NCI-H2029 treated with DMSO at 0.1 percent for 48 hours (cell line): Measurements from ENCODE around the gene TTLL3.

ENCODE experiments used
- DNase-seq: peaks from one replicate; lab custom pipeline; 2025; lab: John Stamatoyannopoulos, UW

Gene TTLL3

DNA sequence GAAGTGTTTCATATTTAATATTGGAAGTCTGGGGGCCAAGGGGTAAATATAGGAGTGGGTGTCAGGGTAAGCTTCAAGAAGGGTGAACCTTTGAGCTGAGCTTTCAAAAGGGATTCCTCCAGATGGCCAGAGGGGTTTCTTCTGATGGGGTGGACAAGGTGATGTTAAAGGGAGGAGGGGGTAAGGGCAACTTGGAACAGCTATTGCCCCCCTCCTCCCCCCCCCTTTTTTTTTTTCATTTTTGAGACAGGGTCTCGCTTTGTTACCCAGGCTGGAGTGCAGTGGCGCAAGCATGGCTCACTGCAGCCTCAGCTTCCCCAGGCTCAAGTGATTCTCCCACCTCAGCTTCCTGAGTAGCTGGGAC, 2.1 kb upstream of the TTLL3 start:
- no peak for DNase-seq

DNA sequence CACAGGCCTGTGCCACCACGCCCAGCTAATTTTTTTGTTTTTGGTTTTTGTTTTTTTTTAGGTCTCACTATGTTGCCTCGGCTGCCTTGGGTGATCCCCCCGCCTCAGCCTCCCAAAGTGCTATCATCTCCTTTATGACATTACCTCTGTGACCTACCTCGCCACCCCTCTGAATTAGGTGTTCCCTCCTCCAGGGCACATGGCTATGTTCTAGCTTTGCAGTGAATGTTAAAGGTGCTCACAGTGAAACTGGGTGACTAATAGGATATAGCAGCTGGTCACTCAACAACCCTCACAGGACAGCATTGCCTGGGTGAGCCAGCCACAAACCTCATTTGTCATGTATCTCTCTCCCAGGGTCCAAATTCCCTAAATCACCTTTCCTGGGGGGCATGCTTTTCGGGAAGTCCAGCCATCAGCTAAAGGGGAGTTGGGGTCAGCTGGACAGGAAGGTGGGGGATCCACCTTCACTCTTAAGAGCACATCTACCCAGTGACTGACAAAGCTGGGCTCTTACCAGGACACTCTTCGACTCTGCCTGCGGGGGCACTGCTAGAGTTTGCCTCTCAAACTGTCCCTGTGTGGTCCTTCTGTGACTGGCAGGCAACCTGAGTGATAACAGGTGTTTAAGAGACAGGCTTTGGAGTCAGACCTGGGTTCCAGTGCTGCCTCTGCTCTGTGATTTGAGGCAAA, 1.6 kb upstream of the TTLL3 start:
- peak; percentile 34 for DNase-seq

DNA sequence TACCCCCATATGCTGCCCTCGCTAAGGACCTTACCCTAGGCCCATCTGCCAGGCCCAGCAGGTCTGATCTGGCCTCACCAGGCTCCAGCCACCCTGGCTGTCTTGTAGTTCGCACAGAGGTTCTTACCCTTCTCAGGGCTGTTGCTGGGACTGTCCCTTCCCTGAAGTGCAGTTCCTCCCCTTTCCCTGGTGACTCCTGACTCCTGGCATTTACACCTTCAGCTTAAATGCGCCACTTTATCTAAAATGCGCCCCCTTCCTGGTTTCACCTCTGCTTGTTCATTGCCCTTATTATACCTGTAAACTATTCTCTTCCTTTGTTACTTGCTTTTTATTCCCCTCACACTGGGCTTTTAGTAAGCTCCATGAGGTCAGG, 835 bp upstream of the TTLL3 start:
- no peak for DNase-seq

DNA sequence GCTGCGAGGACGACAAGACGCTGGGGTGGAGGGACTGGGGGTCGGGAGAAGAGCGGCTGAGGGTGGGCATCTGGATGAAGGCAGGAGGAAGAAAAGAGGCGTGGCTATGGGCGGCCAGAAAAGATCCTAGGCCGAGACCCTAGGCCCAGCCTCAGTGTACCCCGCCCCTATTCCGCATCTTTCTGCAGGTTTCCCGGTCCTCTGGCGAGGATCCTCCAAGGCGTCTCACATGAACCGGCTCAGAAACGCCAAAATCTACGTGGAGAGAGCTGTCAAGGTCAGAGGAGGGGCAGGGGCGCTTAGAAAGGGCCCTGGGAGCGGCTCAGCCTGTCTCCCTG, 340 bp downstream of the TTLL3 start:
- DNase-seq, result no peak

DNA sequence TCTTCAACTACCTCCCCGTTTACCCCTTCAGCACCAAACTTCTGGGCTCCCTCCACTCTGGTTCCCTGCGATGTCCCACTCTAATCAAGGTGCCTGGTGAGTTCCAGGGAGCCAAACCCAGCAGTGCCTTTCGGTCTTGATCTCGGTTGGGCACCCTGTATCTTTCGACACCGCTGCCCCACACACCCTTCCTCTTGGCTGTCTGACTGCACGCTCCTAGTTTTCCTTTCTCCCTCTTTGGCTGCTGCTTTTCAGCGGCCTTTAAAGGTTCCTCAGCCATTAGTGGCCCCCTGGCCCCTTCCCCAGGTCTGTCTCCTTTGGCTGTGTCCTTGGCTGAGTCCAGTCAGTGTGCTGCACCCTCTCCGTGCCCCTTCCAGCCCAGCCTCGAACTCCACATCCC, 784 bp downstream of the TTLL3 start:
- no peak for DNase-seq

DNA sequence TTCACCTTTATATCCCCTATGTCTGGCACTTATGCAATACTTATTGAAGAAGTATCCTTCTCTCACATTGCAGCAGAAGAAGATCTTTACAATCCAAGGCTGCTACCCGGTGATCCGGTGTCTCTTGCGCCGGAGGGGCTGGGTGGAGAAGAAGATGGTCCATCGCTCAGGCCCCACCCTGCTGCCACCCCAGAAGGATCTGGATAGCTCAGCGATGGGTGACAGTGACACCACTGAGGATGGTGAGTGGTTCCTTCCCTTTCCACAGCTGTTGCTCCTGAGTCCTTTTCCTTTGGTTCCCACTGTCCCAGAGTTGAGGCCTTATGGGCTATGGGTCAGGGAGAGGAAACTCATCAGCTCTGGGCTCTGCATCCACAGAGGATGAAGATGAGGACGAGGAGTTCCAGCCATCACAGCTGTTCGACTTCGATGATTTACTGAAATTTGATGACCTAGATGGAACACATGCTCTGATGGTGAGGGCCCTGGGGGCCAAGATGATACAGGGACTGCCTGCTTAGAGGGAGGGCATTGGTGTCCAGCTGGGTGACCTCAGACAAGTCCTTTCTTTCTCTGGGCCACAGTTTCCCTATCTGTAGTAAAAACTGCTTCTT, 2.9 kb downstream of the TTLL3 start:
- DNase-seq, result no peak

DNA sequence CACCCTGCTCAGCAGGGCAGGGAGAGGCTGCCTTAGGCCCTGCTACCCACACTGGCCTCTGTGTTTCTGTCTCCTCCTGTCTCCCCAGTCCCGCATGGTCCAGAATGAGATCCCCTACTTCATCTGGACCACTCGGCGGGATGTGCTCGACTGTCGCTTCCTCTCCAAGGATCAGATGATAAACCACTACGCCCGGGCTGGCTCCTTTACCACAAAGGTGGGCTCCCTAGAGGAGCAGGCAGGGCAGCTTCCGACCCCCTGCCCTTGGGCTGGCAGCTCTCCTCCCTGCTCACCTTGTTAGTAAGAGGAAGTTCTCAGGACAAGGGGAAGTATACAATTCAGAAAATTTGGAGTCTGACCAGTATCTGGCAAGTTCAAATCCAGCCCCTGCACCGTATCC, 5.9 kb downstream of the TTLL3 start:
- no peak for DNase-seq

DNA sequence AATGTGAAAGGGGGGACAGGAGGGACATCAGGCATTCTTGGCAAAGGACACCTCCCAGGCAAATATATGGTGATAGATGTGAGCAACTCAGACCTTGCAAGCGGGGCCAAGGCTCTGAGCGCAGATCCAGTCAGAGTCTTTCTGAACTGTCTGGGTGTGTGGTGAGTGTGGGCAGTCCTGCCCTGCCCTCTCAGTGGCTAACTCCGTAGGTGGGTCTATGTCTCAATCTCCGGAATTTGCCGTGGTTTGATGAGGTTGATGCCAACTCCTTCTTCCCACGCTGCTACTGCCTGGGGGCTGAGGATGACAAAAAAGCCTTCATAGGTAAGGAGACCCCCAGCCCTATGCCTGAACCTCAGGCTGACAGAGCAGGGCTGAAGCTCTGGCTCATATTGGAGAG, 7.4 kb downstream of the TTLL3 start:
- no peak for DNase-seq

DNA sequence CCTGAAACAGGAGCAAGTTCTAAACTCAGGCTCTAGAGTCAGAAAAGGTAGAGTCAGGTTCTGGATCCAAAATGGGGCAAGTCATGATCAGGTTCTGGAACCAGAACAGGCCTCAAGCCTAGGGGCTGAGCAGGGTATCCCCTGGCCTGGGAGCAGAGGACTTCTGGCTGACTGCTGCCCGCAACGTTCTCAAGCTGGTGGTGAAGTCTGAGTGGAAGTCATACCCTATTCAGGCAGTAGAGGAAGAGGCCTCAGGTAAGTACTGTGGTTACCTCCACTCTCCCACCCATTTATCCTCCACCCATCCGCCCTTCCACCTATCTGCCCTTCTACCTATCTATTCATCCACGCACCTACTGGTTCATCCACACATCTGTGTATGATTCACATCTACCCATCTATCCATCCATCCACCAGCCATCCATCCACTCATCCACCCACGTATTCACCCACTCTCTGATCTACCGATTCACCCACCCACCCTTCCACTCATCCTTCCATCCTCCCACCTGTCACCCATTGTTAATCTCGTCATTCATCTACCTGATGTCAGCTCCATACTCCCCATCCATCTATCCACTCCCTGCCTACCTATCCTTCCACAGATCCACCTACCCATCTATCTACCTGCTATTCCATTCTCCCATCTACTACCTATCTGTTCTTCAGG, 8.7 kb downstream of the TTLL3 start:
- DNase-seq, result no peak

DNA sequence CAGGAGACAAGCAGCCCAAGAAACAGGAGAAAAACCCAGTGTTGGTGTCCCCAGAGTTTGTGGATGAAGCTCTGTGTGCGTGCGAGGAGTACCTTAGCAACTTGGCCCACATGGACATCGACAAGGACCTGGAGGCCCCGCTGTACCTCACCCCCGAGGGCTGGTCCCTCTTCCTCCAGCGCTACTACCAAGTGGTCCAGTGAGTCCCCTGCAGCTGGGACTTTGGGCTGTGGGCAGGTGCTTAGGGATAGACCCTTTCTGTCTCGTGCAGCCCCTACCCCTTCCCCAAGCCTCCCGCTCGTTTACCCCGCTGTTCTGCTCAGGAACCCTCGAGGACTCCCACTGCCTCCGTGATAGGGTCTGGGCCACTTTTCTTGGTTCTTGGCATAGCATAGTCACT, 10.5 kb downstream of the TTLL3 start:
- no peak for DNase-seq

DNA sequence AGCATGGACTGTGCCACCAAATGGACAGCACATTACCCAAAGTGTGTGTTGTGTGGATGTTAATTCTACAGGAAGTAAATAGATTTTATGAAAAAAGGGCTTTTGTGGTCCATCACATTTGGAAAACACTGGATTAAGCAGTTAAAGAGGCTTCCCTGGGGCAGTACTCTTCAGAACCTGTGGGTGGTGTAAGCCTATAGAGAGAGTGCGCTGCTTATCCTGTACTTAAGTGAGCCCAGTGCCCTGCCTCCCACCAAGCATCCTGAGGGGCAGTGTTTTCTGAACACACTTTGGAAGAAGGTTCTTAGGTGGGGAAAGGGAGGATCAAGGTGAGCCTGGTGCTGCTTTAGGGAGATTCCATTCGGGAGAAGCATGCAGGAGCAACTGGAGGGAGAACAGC, 10.9 kb downstream of the TTLL3 start:
- no peak for DNase-seq

DNA sequence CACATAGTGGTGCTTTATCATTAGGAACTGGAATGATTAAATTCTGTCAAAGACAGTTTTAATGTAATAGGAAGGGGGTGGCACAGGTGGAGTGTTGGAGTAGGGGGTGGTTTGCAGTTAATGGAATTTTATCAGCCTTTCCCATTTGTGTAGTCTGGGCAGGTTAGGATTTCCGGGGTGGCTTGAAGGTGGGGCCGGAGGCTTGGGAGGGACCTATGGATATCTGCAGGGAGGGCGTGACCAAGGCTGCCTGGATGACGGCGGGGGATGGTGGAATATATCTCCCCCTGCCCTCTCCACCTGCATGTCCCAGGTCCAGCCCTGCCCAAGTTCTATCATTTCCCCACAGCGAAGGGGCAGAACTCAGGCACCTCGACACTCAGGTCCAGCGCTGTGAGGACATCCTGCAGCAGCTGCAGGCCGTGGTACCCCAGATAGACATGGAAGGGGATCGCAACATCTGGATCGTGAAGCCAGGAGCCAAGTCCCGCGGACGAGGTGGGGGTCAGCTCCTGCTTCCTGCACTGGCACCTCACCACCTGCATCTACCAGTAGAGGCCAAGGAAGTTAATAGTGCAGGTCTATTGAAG, 15.5 kb downstream of the TTLL3 start:
- no peak for DNase-seq

DNA sequence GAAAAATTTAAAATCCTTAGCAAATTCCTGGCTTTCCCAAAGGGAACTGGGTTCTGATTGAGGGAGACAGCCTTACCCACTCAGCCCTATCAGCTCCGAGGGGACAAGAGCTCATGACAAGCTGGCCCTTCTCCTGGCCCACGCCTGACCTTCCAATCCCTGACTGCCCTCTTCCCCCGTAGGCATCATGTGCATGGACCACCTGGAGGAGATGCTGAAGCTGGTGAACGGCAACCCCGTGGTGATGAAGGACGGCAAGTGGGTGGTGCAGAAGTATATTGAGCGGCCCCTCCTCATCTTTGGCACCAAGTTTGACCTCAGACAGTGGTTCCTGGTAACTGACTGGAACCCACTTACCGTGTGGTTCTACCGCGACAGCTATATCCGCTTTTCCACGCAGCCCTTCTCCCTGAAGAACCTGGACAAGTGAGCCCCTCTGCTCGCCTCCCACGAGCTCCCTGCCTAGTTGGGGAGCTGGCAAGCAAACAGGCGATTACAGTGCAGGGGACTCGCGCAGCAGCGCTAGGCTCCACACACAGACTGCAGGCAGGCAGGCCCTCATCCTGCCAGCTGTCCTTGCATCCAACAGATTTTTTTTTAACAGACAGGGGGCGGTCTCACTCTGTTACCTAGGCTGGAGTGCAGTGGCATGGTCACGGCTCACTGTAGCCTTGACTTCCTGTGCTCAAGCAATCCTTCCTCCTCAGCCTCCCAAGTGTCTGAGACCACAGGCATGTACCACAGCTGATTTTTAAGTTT, 16.9 kb downstream of the TTLL3 start:
- no peak for DNase-seq

DNA sequence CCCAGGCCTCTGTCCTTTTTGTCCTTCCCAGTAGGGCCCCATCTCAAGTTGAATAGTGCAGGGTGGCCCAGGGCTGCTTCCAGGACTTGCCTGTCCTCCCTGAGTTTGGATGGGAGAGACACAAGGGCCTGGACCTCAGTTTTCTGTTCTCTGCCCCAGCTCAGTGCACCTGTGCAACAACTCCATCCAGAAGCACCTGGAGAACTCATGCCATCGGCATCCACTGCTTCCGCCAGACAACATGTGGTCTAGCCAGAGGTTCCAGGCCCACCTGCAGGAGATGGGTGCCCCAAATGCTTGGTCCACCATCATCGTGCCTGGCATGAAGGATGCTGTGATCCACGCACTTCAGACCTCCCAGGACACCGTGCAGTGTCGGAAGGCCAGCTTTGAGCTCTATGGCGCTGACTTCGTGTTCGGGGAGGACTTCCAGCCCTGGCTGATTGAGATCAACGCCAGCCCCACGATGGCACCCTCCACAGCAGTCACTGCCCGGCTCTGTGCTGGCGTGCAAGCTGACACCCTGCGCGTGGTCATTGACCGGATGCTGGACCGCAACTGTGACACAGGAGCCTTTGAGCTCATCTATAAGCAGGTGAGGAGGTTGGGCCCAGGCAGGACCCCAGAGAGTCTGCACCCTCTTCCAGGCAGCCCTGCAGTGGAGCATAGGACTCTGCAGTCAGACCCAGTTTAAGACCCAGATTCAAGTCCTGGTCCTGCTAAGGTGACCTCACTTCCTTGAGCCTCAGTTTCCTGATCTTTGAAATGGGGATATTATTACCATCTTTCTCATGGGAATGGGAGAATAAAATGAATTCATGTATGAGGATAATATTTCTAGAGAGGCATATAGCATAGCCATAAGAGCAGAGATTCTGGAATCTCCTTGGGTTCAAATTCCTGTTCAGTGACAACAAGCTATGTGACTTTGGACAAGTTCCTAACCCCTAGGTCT, 19.0 kb downstream of the TTLL3 start:
- DNase-seq, result no peak

DNA sequence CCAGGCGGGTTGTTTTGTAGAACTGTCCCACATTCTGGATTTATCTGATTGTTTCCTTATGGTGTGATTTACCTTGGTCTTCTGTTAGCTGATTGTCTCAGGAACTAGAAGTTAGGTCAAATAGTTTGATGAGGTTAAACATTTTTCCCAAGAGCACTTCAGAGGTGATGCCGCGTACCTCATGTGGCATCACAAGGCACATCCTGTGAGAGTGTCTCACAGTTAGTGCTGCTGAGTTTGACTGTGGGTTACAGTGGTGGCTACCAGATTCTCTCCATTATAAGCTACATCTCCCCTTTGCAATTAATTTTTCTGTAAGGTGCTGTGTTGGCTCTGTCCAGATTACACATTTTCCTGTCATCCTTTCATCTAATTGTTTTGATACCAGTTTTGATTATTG, 21.2 kb downstream of the TTLL3 start:
- DNase-seq, result no peak

DNA sequence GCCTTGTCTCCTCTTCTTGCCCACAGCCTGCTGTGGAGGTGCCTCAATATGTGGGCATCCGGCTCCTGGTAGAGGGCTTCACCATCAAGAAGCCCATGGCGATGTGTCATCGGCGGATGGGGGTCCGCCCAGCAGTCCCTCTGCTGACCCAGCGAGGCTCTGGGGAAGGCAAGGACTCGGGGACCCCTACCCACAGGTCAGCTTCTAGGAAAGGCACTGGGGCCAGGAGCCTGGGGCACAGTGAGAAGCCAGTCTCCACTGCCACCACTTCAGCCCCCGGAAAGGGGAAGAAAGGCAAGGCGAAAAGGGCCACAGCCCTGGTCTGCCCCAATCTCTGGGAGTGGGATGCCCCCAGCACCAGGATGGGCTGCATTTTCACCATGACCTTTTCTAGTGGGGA, 23.0 kb downstream of the TTLL3 start:
- DNase-seq, result no peak

DNA sequence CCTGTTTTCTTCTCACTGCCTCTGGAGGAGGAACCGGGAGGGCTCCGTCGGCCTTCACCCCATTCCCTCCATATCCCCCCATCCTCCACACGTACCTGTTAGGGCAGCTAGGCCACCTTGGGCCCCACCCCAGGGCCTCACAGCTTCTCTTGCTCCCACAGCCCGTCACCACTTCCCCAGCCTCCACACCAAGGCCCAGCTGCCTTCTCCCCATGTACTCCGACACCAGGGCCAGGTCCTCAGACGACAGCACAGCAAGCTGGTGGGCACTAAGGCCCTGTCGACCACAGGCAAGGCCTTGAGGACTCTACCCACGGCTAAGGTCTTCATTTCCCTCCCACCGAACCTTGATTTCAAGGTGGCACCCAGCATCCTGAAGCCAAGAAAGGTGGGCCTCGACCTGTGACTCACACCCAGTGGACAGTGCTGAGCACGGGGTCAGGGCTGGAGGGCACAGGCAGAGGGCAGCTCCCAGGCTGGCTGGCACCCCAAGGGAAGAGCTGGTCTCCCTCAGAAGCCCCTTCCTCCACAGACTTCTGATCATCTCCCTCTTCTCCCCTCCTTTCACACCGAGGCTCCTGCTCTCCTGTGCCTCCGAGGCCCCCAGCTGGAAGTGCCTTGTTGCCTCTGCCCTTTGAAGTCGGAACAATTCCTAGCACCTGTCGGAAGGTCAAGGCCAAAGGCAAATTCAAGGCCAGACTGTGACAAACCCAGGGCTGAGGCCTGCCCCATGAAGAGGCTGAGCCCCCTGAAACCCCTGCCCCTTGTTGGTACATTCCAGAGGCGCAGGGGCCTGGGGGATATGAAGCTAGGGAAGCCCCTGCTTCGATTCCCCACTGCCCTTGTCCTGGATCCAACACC, 24.7 kb downstream of the TTLL3 start:
- DNase-seq, result no peak

DNA sequence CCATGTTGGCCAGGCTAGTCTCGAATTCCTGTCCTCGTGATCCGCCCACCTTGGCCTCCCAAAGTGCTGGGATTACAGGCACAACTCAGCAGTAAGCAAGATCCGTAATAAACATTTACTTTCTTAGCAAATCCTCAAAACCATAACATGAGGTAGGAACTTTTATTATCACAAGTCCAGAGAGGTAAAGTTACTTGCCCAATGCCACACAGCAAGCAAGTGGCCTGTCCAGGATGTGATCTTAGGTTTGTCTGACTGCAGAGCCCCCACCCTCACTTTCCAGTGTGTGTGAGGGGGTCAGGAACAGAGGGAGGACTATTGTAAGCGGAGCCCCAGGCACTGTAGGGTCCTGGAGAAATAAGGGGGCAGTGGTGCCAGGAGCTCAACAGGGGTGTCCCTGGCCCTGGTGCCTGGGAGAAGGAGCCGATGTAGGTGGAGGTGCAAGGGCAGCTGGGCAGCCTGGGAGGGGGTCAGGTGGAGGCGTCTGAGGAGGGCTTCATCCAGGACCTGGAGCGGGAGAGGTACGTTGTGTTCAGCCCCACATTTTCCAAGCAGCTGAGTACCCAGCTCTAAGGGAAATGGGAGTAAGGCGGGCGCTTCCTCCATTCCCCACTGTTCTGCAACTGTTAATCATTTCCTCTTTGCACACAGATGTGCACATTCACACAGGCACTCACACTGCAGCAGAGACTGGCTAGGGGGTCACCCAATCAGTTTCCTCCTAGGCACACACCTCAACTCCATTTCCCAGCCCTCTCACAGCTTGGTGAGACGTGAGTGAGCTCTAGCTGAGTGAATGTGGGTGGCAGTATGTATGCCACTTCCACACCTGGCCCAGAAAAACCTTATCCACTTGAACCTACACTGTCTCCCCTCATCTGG, 27.9 kb downstream of the TTLL3 start:
- no peak for DNase-seq

DNA sequence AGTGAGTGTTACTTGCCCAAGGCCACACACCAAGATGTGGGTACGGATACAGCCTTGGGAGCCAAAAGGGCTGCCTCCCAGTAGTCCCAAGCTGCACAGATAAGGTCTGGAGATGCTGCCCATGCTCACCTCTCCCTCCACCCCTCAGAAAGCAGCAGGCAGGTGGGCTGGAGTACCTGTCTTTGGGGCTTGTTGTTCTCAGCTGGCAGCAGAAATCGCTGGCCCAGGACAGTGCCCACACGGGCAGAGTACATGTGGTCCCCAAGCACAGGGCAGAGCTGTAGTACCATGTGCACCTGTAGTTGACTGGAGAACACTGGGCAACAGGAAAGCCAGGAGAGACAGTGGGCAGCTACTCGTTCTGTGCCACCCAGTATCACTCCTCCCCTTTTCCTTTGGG, 28.8 kb downstream of the TTLL3 start:
- DNase-seq, result no peak

DNA sequence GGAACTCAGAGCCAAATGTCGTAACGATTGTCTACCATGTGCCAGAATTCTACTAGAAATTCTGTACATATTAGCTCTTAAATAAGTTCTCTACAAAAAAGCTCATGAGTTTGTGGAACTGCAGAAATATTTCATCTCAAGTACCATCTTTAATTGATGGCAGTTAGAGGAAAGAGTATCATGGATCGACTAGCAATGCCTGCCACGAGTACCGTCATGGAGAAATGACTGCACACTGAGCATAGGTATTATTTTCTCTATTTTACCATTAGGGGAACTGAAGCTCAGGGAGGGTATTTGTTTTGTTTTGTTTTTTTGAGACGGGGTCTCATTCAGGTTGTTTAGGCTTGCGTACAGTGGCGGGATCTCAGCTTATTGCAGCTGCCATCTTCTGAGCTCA, 31.0 kb downstream of the TTLL3 start:
- no peak for DNase-seq
